GM23248 (cell line): Measurements from ENCODE around the gene DGKB.

Experiments used
- EZH2 ChIP-seq: fragments of 200-600 bp; sonication (generic); IDR thresholded peaks from 2 replicates; pipeline ENCODE4 v1.6.1; 2018; ENCODE audit warnings: antibody characterized with exemption, mild to moderate bottlenecking; ENCODE audit not compliant: insufficient read depth, poor library complexity, severe bottlenecking
- EZH2phosphoT487 ChIP-seq: fragments of 200-600 bp; sonication (generic); IDR thresholded peaks from 2 replicates; pipeline ENCODE4 v1.6.1; 2018; ENCODE audit warnings: antibody characterized with exemption, moderate library complexity, mild to moderate bottlenecking, low read depth; ENCODE audit not compliant: insufficient read depth

DNA sequence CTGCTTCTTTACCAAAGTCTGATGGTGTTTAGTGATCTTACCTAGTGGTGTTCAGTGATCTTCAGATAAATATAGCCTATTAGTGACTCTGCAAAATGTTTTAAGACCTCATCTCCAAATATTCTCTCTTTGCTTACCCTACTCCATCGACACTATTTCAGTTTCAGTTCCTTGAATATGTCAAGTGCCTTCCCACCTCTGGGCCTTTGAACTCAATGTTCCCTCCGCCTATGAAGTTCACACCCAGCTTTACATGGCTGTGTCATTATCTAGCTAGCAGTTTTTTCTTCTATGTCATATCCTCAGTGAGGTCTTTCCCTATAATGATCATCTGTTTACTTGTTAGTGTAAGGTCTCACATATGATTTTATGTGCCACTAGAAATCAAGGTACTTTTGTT is 322.6 kb downstream of the DGKB start:
- TF ChIP-seq EZH2 (no peak), EZH2phosphoT487 (no peak)
